ENCODE measurements around the gene SUMF1.
"Not testable (repeated sequence)": the region's sequence is repeated elsewhere in the genome, so short reads cannot be mapped to it uniquely, and the experiment has no call there.

SUMF1 gene

GRCh38 chr3:4458961-4459360, 8.1 kb downstream of the SUMF1 start:
- DNase-seq: no peak

- DNase-seq: not testable (repeated sequence)
Measured at GRCh38 chr3:4456780-4457179, 10.3 kb downstream of the SUMF1 start.

GRCh38 chr3:4454142-4454541, 12.9 kb downstream of the SUMF1 start:
- no peak for DNase-seq

- DNase-seq: no peak
Measured at GRCh38 chr3:4449043-4449805, 17.8 kb downstream of the SUMF1 start.

- no peak for DNase-seq
Measured at GRCh38 chr3:4448187-4448586, 18.9 kb downstream of the SUMF1 start.

GRCh38 chr3:4447295-4447999, 19.6 kb downstream of the SUMF1 start:
- DNase-seq: no peak

- no peak for DNase-seq
Measured at GRCh38 chr3:4440951-4441350, 26.1 kb downstream of the SUMF1 start.

- no peak for DNase-seq
Measured at GRCh38 chr3:4438296-4438695, 28.8 kb downstream of the SUMF1 start.

GRCh38 chr3:4432259-4432658, 34.8 kb downstream of the SUMF1 start:
- DNase-seq: no peak

GRCh38 chr3:4429648-4430350, 37.3 kb downstream of the SUMF1 start:
- no peak for DNase-seq

- no peak for DNase-seq
Measured at GRCh38 chr3:4426782-4427344, 40.2 kb downstream of the SUMF1 start.

- DNase-seq: no peak
Measured at GRCh38 chr3:4426261-4426781, 40.7 kb downstream of the SUMF1 start.

- no peak for DNase-seq
Measured at GRCh38 chr3:4425707-4426106, 41.4 kb downstream of the SUMF1 start.

GRCh38 chr3:4425055-4425454, 42.0 kb downstream of the SUMF1 start:
- no peak for DNase-seq

- no peak for DNase-seq
Measured at GRCh38 chr3:4421121-4421520, 45.9 kb downstream of the SUMF1 start.

GRCh38 chr3:4419920-4420319, 47.1 kb downstream of the SUMF1 start:
- no peak for DNase-seq

GRCh38 chr3:4419386-4419785, 47.7 kb downstream of the SUMF1 start:
- no peak for DNase-seq

- DNase-seq: no peak
Measured at GRCh38 chr3:4418156-4418555, 48.9 kb downstream of the SUMF1 start.

- no peak for DNase-seq
Measured at GRCh38 chr3:4417449-4417848, 49.6 kb downstream of the SUMF1 start.

- DNase-seq: no peak
Measured at GRCh38 chr3:4416961-4417360, 50.1 kb downstream of the SUMF1 start.

GRCh38 chr3:4416427-4416945, 50.6 kb downstream of the SUMF1 start:
- no peak for DNase-seq

GRCh38 chr3:4413467-4413866, 53.6 kb downstream of the SUMF1 start:
- DNase-seq: no peak

- no peak for DNase-seq
Measured at GRCh38 chr3:4411833-4412232, 55.2 kb downstream of the SUMF1 start.
